H1 (cell line): ENCODE measurements around the gene MCC.

Experiments
- BCL11A ChIP-seq, 2 experiments: IDR thresholded peaks; one replicate each; pipeline ENCODE4 v1.6.1; 2011; ENCODE audit warnings: low read depth in 2 of 2, low read length in 2 of 2, mild to moderate bottlenecking in 2 of 2
- CBX5 ChIP-seq: fragments of 300-800, 300-1000 bp; sonication (generic); IDR thresholded peaks from 2 replicates; pipeline ENCODE4 v1.7.1; 2016; ENCODE audit warnings: antibody characterized with exemption, low read length, low read depth
- CEBPB ChIP-seq: IDR thresholded peaks from 2 replicates; pipeline ENCODE4 v1.6.1; 2012; ENCODE audit warnings: low read depth, low read length
- KDM1A ChIP-seq: fragments of 200-600, 300-600 bp; sonication (generic); IDR thresholded peaks from 2 replicates; pipeline ENCODE4 v1.7.1; 2016; ENCODE audit warnings: mild to moderate bottlenecking, low read length, borderline replicate concordance
- POLR2AphosphoS5 ChIP-seq: IDR thresholded peaks from 2 replicates; pipeline ENCODE4 v1.6.1; 2011; ENCODE audit warnings: low read depth, low read length
- TF ChIP-seq, protein P1 (sequence below), 3 experiments: IDR thresholded peaks; 1 replicate in 2 of 3; 2 replicates in 1 of 3; pipeline versions ENCODE4 v1.5.1 to v1.6.1; 2011; ENCODE audit warnings: low read length in 3 of 3, mild to moderate bottlenecking in 3 of 3, inconsistent platforms in 2 of 3, low read depth in 1 of 3, moderate library complexity in 1 of 3; ENCODE audit not compliant: insufficient read depth in 1 of 3; ENCODE audit errors: control extremely low read depth in 1 of 3

DNA sequence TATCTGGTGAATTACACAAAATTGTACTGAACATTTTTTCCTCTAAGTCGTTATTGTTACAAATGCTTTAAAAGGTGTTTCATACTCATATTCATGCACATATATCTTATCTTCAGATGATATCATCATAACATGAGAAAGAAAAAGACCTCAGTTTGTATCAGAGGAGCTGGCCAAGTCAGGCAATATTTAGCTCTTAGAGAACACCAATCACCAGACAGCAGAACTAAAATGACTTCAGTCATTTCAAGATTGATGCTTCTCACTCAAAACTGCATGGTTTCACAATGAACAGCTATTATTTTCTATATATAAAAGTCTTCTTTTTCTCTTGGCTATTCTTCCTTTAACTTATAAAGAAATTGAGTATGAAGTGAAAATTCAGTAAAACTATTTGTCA lies 98.0 kb downstream of the MCC start:
- TF ChIP-seq KDM1A = no peak
- TF ChIP-seq BCL11A (IDR thresholded peaks at IDR 0.05; ENCODE audit: low read depth in 2 of 2, low read length in 2 of 2) = no peak
- TF ChIP-seq CBX5 = no peak
- TF ChIP-seq, protein P1, sequence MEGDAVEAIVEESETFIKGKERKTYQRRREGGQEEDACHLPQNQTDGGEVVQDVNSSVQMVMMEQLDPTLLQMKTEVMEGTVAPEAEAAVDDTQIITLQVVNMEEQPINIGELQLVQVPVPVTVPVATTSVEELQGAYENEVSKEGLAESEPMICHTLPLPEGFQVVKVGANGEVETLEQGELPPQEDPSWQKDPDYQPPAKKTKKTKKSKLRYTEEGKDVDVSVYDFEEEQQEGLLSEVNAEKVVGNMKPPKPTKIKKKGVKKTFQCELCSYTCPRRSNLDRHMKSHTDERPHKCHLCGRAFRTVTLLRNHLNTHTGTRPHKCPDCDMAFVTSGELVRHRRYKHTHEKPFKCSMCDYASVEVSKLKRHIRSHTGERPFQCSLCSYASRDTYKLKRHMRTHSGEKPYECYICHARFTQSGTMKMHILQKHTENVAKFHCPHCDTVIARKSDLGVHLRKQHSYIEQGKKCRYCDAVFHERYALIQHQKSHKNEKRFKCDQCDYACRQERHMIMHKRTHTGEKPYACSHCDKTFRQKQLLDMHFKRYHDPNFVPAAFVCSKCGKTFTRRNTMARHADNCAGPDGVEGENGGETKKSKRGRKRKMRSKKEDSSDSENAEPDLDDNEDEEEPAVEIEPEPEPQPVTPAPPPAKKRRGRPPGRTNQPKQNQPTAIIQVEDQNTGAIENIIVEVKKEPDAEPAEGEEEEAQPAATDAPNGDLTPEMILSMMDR (IDR thresholded peaks at IDR 0.05; ENCODE audit: control extremely low read depth in 1 of 3, insufficient read depth in 1 of 3, low read depth in 1 of 3, low read length in 3 of 3) = no peak
- TF ChIP-seq POLR2AphosphoS5 = no peak
- no peak for TF ChIP-seq CEBPB
